ENCODE data around the gene CDX2.
"Not testable (repeated sequence)": the region's sequence is repeated elsewhere in the genome, so short reads cannot be mapped to it uniquely, and the experiment has no call there.

The CDX2 gene

GRCh38 chr13:27964206-27964605 is 4.9 kb downstream of the CDX2 start:
- DNase-seq: not testable (repeated sequence)

GRCh38 chr13:27963491-27963890 is 5.6 kb downstream of the CDX2 start:
- DNase-seq: no peak

GRCh38 chr13:27962982-27963381 is 6.1 kb downstream of the CDX2 start:
- no peak for DNase-seq

GRCh38 chr13:27962128-27962841 is 6.8 kb downstream of the CDX2 start:
- DNase-seq: no peak

GRCh38 chr13:27961227-27962085 is 7.7 kb downstream of the CDX2 start:
- DNase-seq: no peak

- DNase-seq: peak in 1 of 2 donors; percentile 29
Measured at GRCh38 chr13:27960362-27961226, 8.5 kb downstream of the CDX2 start.

- no peak for DNase-seq
Measured at GRCh38 chr13:27959976-27960361, 9.1 kb downstream of the CDX2 start.

- no peak for DNase-seq
Measured at GRCh38 chr13:27956576-27957300, 12.4 kb downstream of the CDX2 start.

GRCh38 chr13:27955014-27955591 is 14.0 kb downstream of the CDX2 start:
- DNase-seq: no peak

GRCh38 chr13:27954406-27954851 is 14.7 kb downstream of the CDX2 start:
- no peak for DNase-seq

GRCh38 chr13:27953676-27954405 is 15.3 kb downstream of the CDX2 start:
- DNase-seq: peak in 1 of 2 donors; percentile 61

GRCh38 chr13:27952876-27953675 is 16.0 kb downstream of the CDX2 start:
- no peak for DNase-seq

GRCh38 chr13:27942972-27943371 is 26.1 kb downstream of the CDX2 start:
- DNase-seq: no peak

GRCh38 chr13:27933580-27934328 is 35.4 kb downstream of the CDX2 start:
- DNase-seq: no peak

GRCh38 chr13:27933118-27933517 is 36.0 kb downstream of the CDX2 start:
- DNase-seq: no peak

GRCh38 chr13:27929868-27930267 is 39.2 kb downstream of the CDX2 start:
- no peak for DNase-seq

GRCh38 chr13:27928805-27929753 is 40.0 kb downstream of the CDX2 start:
- DNase-seq: no peak

- no peak for DNase-seq
Measured at GRCh38 chr13:27928353-27928804, 40.7 kb downstream of the CDX2 start.

Data from bone marrow (tissue), 2 donors.